Thyroid gland (tissue), 4 donors: ENCODE data around the gene ANKRD27. TPM values are rescaled to one million over a fixed set of nuclear protein-coding genes. Genes with fewer than 3 reads are reported as not detected.

Experiments
- small RNA-seq: library from RNA; depleted of rRNA; stranded (forward); fragments of <200 nt; gene quantifications from one replicate; pipeline ENCODE3, GENCODE V24; 2016
- total RNA-seq, 4 donors: library from RNA; depleted of rRNA; stranded (reverse); fragments of >200 nt; gene quantifications; one replicate each; pipeline ENCODE4 v1.2.3, GENCODE V29; 2016

Gene ANKRD27
- total RNA-seq, 4 donors from 2014 or later, result 29.7 to 64.8 (median 48.7) TPM

Small RNA genes within 50 kb of the gene (small RNA-seq; reads per million reads assigned to genes)
- gene RN7SL789P (not detected), gene SNORA68B (0.56 reads per million)

Other genes with a start within 250 kb of the ANKRD27 start
- gene PDCD5, start 94.0 kb downstream of the ANKRD27 start, total RNA-seq, result 100 to 1,000 TPM in 2 of 4 donors, 10 to 100 TPM in 2; 70.0 to 111 (median 93.7) TPM
- under 1 TPM; 0.27 to 0.78 (median 0.48) TPM for gene RGS9BP, start 668 bp upstream of the ANKRD27 start, total RNA-seq
- gene NUDT19, start 16.6 kb upstream of the ANKRD27 start, total RNA-seq, result 10 to 100 TPM in 1 of 4 donors, 1 to 10 TPM in 3; 7.9 to 10.2 (median 9.6) TPM
- 1 to 10 TPM in 1 of 4 donors, under 1 TPM in 2, not detected in 1; 0.39 to 2.4 (median 0.89) TPM for gene TDRD12, start 44.6 kb upstream of the ANKRD27 start, total RNA-seq
- gene SLC7A9, start 194.6 kb upstream of the ANKRD27 start, total RNA-seq, result 1 to 10 TPM in 1 of 4 donors, under 1 TPM in 2, not detected in 1; 0.67 to 2.1 (median 0.67) TPM